Upper lobe of left lung (tissue), 6 donors: Measurements from ENCODE around the gene NHP2. TPM values are rescaled to one million over a fixed set of nuclear protein-coding genes. Genes with fewer than 3 reads are reported as not detected.

Source experiments
- ATAC-seq, 2 donors: fragments of 200-7000 bp; cut with Tn5 transposase; one replicate each; pipeline ENCODE4 v1.9.1; 2022; ENCODE audit warnings: mild to moderate bottlenecking in 2 of 2, moderate library complexity in 2 of 2; ENCODE audit not compliant: low FRiP score in 2 of 2
- DNase-seq, 2 donors: peaks; one replicate each; pipeline ENCODE4 v3.0.0-alpha.2; 2019 to 2020
- H3K27ac ChIP-seq, 4 donors: fragments of 200-600 bp; sonication (generic); one replicate each; pipeline ENCODE4 v1.5.1; 2016 to 2019
- H3K27me3 ChIP-seq, 4 donors: fragments of 200-600 bp; sonication (generic); one replicate each; pipeline ENCODE4 v1.5.1; 2017 to 2019
- H3K36me3 ChIP-seq, 4 donors: fragments of 200-600 bp; sonication (generic); one replicate each; pipeline ENCODE4 v1.5.1; 2016 to 2019
- H3K4me1 ChIP-seq, 4 donors: fragments of 200-600 bp; sonication (generic); one replicate each; pipeline ENCODE4 v1.5.1; 2018 to 2019
- H3K4me3 ChIP-seq, 4 donors: fragments of 200-600 bp; sonication (generic); one replicate each; pipeline ENCODE4 v1.5.1; 2017 to 2019; ENCODE audit warnings: mild to moderate bottlenecking in 2 of 4, moderate library complexity in 1 of 4
- H3K9me3 ChIP-seq, 4 donors: fragments of 200-600 bp; sonication (generic); one replicate each; pipeline ENCODE4 v1.5.1; 2018 to 2019
- CTCF ChIP-seq, 6 experiments: fragments of 450-650 bp in 4 of 6; fragments of 200-600 bp in 2 of 6; sonication (generic) in 2 of 6; IDR thresholded peaks; one replicate each; pipeline ENCODE4 v1.5.1; 2016 to 2019; ENCODE audit warnings: antibody characterized with exemption in 6 of 6
- EP300 ChIP-seq, 4 donors: sonication (generic); formaldehyde crosslinking; IDR thresholded peaks; one replicate each; pipeline ENCODE4 v1.5.1; 2017; ENCODE audit warnings: antibody characterized with exemption in 4 of 4, control low read depth in 2 of 4
- POLR2A ChIP-seq, 4 donors: fragments of 450-650 bp; IDR thresholded peaks; one replicate each; pipeline ENCODE4 v1.5.1; 2016 to 2017; ENCODE audit warnings: antibody characterized with exemption in 4 of 4, mild to moderate bottlenecking in 2 of 4
- POLR2AphosphoS5 ChIP-seq, 2 donors: sonication (generic); formaldehyde crosslinking; IDR thresholded peaks; one replicate each; pipeline ENCODE4 v1.5.1; 2017; ENCODE audit warnings: antibody characterized with exemption in 2 of 2
- WGBS, 2 donors: methylation state at CpG; one replicate each; pipeline ENCODE4 v1.1.5; 2017 to 2018; 5-methylcytosine and 5-hydroxymethylcytosine counted together
- total RNA-seq, 6 donors: library from RNA; depleted of rRNA in 4 of 6; stranded (reverse); fragments of >200 nt in 4 of 6; gene quantifications; one replicate each; pipeline versions ENCODE4 v1.1.0 to v1.2.1, GENCODE V29; 2016 to 2021
- donor health status: DM: no; HTN: no; CAD: no; lungs with moderate emphysema.
- donor health status: DM: no; HTN: yes; CAD: no; lungs with severe emphysema.

NHP2 gene
- total RNA-seq, 6 donors from 2014 or later: 61.0 to 117 (median 86.9) TPM

- ATAC-seq (peak; percentile 45 to 61), DNase-seq (peak in 1 of 2 donors; percentile 66)
- TF ChIP-seq CTCF (IDR thresholded peaks at IDR 0.05) (peak; percentile 50 to 78 (median 66)), POLR2A (IDR thresholded peaks at IDR 0.05) (no peak)
- WGBS, 2 donors: 63 to 79% methylated on average over 6 to 14 of the region's 14 CpGs
- Histone ChIP-seq H3K4me1 (no peaks in the 10 kb centered on the region), H3K27ac (no peak overlapping the region), H3K9me3 (no peaks in the 10 kb centered on the region), H3K4me3 (no peak overlapping the region), H3K36me3 (peaks cover 33 to 98% (median 80%) of the 10 kb centered on the region in 4 donors), H3K27me3 (no peaks in the 10 kb centered on the region)
Observed at GRCh38 chr5:178145965-178146820, 7.5 kb downstream of the NHP2 start.

- peaks cover 29 to 97% (median 68%) of the 10 kb centered on the region in 4 donors for H3K36me3 ChIP-seq
- TF ChIP-seq POLR2A (IDR thresholded peaks at IDR 0.05) (no peak), EP300 (IDR thresholded peaks at IDR 0.05) (no peak), POLR2AphosphoS5 (IDR thresholded peaks at IDR 0.05) (no peak), CTCF (IDR thresholded peaks at IDR 0.05) (no peak)
- ATAC-seq: no peak
Observed at GRCh38 chr5:178143901-178144300, 9.8 kb downstream of the NHP2 start.

GRCh38 chr5:178143246-178143645 lies 10.4 kb downstream of the NHP2 start:
- no peaks in the 10 kb centered on the region for H3K27me3 ChIP-seq
- TF ChIP-seq EP300 (IDR thresholded peaks at IDR 0.05) (no peak), CTCF (IDR thresholded peaks at IDR 0.05) (no peak), POLR2A (IDR thresholded peaks at IDR 0.05) (no peak), POLR2AphosphoS5 (IDR thresholded peaks at IDR 0.05) (no peak)
- H3K4me1 ChIP-seq: no peaks in the 10 kb centered on the region
- DNase-seq (no peak), ATAC-seq (no peak)
- H3K36me3 ChIP-seq: peaks cover 25 to 93% (median 61%) of the 10 kb centered on the region in 4 donors
- H3K27ac ChIP-seq: no peak overlapping the region
- 86 to 88% methylated on average over 5 to 6 of the region's 6 CpGs for WGBS, 2 donors
- H3K4me3 ChIP-seq: no peak overlapping the region
- no peaks in the 10 kb centered on the region for H3K9me3 ChIP-seq

More at GRCh38 chr5:178143901-178144300, 9.8 kb downstream of the NHP2 start:
- no peaks in the 10 kb centered on the region for H3K9me3 ChIP-seq
- DNase-seq: peak in 1 of 2 donors; percentile 91
- H3K27me3 ChIP-seq: no peaks in the 10 kb centered on the region
- H3K4me1 ChIP-seq: no peaks in the 10 kb centered on the region
- 82 to 88% methylated on average over 3 to 10 of the region's 10 CpGs for WGBS, 2 donors
- H3K4me3 ChIP-seq: no peak overlapping the region
- H3K27ac ChIP-seq: no peak overlapping the region

GRCh38 chr5:178142642-178143041 lies 11.0 kb downstream of the NHP2 start:
- H3K27ac ChIP-seq: no peak overlapping the region
- no peaks in the 10 kb centered on the region for H3K27me3 ChIP-seq
- WGBS, 2 donors: 93 to 97% methylated on average over 17 to 20 of the region's 20 CpGs
- H3K4me1 ChIP-seq: no peaks in the 10 kb centered on the region
- DNase-seq (peak in 1 of 2 donors; percentile 58), ATAC-seq (no peak)
- H3K9me3 ChIP-seq: no peaks in the 10 kb centered on the region
- H3K4me3 ChIP-seq: no peak overlapping the region
- H3K36me3 ChIP-seq: peaks cover 23 to 87% (median 55%) of the 10 kb centered on the region in 4 donors
- TF ChIP-seq POLR2AphosphoS5 (IDR thresholded peaks at IDR 0.05) (no peak), POLR2A (IDR thresholded peaks at IDR 0.05) (no peak), CTCF (IDR thresholded peaks at IDR 0.05) (no peak), EP300 (IDR thresholded peaks at IDR 0.05) (no peak)
